ENCODE data around the gene TRIM59.

DNA sequence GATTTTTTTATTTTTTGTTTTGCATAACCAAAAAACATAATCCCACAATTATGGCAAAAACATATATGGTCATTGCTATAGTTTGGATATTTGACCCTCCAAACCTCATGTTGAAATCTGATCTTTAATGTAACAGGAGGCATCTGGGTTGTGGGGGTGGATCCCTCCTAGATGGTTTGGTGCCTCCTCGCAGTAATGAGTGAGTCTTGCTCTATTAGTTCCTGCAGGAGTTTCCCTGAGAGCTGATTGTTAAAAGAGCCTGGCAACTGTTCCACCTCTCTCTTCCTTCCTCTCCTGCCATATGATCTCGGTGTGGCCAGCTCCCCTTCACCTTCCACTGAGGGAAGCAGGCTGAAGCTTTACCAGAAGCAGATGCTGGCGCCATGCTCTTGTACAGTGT lies 33.2 kb upstream of the TRIM59 start:
- TF ChIP-seq FOS (IDR thresholded peaks at IDR 0.05; ENCODE audit: low read depth, low read length) (no peak), BHLHE40 (IDR thresholded peaks at IDR 0.05; ENCODE audit: low read depth, low read length) (no peak), POLR2A (IDR thresholded peaks at IDR 0.05; ENCODE audit: low read depth, low read length) (no peak), RAD21 (IDR thresholded peaks at IDR 0.05; ENCODE audit: low read length) (no peak), MAFK (IDR thresholded peaks at IDR 0.05; ENCODE audit: low read depth, low read length) (no peak), CHD1 (IDR thresholded peaks at IDR 0.05; ENCODE audit: low read depth, low read length) (no peak)
- TF ChIP-seq, protein P1, sequence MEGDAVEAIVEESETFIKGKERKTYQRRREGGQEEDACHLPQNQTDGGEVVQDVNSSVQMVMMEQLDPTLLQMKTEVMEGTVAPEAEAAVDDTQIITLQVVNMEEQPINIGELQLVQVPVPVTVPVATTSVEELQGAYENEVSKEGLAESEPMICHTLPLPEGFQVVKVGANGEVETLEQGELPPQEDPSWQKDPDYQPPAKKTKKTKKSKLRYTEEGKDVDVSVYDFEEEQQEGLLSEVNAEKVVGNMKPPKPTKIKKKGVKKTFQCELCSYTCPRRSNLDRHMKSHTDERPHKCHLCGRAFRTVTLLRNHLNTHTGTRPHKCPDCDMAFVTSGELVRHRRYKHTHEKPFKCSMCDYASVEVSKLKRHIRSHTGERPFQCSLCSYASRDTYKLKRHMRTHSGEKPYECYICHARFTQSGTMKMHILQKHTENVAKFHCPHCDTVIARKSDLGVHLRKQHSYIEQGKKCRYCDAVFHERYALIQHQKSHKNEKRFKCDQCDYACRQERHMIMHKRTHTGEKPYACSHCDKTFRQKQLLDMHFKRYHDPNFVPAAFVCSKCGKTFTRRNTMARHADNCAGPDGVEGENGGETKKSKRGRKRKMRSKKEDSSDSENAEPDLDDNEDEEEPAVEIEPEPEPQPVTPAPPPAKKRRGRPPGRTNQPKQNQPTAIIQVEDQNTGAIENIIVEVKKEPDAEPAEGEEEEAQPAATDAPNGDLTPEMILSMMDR (conservative IDR thresholded peaks at IDR 0.05; ENCODE audit: low read depth, low read length): no peak
